Measurements from ENCODE around the gene PHAF1. TPM values are rescaled to one million over a fixed set of nuclear protein-coding genes. Genes with fewer than 3 reads are reported as not detected.

Gene PHAF1
- total and polyA plus RNA-seq, 2 of the 13 experiments (the other 11 are each of a cell fraction or from before 2014, with no cell fraction given): 48.3 to 174 TPM

DNA sequence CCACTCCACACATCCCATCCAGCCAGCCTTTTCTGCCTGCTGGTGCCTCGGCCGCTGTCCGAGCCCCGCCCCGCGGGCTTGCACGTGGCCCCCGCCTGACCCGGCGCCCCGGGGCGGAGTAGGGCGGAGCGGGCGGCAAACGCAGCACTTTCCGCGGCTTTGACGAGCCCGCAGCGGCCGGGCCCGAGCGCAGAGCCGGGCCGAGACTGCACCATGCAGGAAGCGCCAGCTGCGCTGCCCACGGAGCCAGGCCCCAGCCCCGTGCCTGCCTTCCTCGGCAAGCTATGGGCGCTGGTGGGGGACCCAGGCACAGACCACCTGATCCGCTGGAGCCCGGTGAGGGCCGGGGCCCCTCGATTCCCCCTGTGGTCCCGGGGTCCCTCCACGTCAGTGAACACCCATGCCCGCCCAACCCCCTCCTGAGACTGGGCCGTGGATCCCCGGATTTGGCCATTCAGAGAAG, 54.9 kb downstream of the PHAF1 start, which contains the start of gene HSF4 (continued):
- TF ChIP-seq, protein P1, sequence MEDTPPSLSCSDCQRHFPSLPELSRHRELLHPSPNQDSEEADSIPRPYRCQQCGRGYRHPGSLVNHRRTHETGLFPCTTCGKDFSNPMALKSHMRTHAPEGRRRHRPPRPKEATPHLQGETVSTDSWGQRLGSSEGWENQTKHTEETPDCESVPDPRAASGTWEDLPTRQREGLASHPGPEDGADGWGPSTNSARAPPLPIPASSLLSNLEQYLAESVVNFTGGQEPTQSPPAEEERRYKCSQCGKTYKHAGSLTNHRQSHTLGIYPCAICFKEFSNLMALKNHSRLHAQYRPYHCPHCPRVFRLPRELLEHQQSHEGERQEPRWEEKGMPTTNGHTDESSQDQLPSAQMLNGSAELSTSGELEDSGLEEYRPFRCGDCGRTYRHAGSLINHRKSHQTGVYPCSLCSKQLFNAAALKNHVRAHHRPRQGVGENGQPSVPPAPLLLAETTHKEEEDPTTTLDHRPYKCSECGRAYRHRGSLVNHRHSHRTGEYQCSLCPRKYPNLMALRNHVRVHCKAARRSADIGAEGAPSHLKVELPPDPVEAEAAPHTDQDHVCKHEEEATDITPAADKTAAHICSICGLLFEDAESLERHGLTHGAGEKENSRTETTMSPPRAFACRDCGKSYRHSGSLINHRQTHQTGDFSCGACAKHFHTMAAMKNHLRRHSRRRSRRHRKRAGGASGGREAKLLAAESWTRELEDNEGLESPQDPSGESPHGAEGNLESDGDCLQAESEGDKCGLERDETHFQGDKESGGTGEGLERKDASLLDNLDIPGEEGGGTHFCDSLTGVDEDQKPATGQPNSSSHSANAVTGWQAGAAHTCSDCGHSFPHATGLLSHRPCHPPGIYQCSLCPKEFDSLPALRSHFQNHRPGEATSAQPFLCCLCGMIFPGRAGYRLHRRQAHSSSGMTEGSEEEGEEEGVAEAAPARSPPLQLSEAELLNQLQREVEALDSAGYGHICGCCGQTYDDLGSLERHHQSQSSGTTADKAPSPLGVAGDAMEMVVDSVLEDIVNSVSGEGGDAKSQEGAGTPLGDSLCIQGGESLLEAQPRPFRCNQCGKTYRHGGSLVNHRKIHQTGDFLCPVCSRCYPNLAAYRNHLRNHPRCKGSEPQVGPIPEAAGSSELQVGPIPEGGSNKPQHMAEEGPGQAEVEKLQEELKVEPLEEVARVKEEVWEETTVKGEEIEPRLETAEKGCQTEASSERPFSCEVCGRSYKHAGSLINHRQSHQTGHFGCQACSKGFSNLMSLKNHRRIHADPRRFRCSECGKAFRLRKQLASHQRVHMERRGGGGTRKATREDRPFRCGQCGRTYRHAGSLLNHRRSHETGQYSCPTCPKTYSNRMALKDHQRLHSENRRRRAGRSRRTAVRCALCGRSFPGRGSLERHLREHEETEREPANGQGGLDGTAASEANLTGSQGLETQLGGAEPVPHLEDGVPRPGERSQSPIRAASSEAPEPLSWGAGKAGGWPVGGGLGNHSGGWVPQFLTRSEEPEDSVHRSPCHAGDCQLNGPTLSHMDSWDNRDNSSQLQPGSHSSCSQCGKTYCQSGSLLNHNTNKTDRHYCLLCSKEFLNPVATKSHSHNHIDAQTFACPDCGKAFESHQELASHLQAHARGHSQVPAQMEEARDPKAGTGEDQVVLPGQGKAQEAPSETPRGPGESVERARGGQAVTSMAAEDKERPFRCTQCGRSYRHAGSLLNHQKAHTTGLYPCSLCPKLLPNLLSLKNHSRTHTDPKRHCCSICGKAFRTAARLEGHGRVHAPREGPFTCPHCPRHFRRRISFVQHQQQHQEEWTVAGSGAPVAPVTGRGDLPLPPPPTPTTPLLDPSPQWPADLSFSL (CRISPR knock-in tag; IDR thresholded peaks at IDR 0.05): no peak
- no peak for TF ChIP-seq ZNF260 (CRISPR knock-in tag; IDR thresholded peaks at IDR 0.05; ENCODE audit: borderline replicate concordance, low read depth)
- TF ChIP-seq XBP1 (CRISPR knock-in tag; IDR thresholded peaks at IDR 0.05): no peak
- TF ChIP-seq PHF5A (CRISPR knock-in tag; IDR thresholded peaks at IDR 0.05; ENCODE audit: low read depth, unreplicated experiment): peak; percentile 84
- 0 out of 2 replicates have a peak, but pooled peaks have one; percentile 46 for TF ChIP-seq NFKBIZ (CRISPR knock-in tag; IDR thresholded peaks at IDR 0.05)
- TF ChIP-seq, protein P2, sequence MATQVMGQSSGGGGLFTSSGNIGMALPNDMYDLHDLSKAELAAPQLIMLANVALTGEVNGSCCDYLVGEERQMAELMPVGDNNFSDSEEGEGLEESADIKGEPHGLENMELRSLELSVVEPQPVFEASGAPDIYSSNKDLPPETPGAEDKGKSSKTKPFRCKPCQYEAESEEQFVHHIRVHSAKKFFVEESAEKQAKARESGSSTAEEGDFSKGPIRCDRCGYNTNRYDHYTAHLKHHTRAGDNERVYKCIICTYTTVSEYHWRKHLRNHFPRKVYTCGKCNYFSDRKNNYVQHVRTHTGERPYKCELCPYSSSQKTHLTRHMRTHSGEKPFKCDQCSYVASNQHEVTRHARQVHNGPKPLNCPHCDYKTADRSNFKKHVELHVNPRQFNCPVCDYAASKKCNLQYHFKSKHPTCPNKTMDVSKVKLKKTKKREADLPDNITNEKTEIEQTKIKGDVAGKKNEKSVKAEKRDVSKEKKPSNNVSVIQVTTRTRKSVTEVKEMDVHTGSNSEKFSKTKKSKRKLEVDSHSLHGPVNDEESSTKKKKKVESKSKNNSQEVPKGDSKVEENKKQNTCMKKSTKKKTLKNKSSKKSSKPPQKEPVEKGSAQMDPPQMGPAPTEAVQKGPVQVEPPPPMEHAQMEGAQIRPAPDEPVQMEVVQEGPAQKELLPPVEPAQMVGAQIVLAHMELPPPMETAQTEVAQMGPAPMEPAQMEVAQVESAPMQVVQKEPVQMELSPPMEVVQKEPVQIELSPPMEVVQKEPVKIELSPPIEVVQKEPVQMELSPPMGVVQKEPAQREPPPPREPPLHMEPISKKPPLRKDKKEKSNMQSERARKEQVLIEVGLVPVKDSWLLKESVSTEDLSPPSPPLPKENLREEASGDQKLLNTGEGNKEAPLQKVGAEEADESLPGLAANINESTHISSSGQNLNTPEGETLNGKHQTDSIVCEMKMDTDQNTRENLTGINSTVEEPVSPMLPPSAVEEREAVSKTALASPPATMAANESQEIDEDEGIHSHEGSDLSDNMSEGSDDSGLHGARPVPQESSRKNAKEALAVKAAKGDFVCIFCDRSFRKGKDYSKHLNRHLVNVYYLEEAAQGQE (IDR thresholded peaks at IDR 0.05; ENCODE audit: borderline replicate concordance in 1 of 2, low read depth in 1 of 2, low read length in 2 of 2): no peak
- TF ChIP-seq, protein P3, sequence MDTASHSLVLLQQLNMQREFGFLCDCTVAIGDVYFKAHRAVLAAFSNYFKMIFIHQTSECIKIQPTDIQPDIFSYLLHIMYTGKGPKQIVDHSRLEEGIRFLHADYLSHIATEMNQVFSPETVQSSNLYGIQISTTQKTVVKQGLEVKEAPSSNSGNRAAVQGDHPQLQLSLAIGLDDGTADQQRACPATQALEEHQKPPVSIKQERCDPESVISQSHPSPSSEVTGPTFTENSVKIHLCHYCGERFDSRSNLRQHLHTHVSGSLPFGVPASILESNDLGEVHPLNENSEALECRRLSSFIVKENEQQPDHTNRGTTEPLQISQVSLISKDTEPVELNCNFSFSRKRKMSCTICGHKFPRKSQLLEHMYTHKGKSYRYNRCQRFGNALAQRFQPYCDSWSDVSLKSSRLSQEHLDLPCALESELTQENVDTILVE (CRISPR knock-in tag; IDR thresholded peaks at IDR 0.05): no peak; the same call in 1 of the 2 replicates
- TF ChIP-seq, protein P4, sequence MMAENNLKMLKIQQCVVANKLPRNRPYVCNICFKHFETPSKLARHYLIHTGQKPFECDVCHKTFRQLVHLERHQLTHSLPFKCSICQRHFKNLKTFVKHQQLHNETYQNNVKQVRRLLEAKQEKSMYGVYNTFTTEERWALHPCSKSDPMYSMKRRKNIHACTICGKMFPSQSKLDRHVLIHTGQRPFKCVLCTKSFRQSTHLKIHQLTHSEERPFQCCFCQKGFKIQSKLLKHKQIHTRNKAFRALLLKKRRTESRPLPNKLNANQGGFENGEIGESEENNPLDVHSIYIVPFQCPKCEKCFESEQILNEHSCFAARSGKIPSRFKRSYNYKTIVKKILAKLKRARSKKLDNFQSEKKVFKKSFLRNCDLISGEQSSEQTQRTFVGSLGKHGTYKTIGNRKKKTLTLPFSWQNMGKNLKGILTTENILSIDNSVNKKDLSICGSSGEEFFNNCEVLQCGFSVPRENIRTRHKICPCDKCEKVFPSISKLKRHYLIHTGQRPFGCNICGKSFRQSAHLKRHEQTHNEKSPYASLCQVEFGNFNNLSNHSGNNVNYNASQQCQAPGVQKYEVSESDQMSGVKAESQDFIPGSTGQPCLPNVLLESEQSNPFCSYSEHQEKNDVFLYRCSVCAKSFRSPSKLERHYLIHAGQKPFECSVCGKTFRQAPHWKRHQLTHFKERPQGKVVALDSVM (CRISPR knock-in tag; IDR thresholded peaks at IDR 0.05): no peak
- TF ChIP-seq ZNF713 (CRISPR knock-in tag; IDR thresholded peaks at IDR 0.05): peak; percentile 75; the same call in 1 of the 2 replicates
- TF ChIP-seq, protein P5, sequence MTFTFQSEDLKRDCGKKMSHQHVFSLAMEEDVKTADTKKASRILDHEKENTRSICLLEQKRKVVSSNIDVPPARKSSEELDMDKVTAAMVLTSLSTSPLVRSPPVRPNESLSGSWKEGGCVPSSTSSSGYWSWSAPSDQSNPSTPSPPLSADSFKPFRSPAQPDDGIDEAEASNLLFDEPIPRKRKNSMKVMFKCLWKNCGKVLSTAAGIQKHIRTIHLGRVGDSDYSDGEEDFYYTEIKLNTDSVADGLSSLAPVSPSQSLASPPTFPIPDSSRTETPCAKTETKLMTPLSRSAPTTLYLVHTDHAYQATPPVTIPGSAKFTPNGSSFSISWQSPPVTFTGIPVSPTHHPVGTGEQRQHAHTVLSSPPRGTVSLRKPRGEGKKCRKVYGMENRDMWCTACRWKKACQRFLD (CRISPR knock-in tag; IDR thresholded peaks at IDR 0.05; ENCODE audit: borderline replicate concordance): no peak
- TF ChIP-seq KAT8 (CRISPR knock-in tag; IDR thresholded peaks at IDR 0.05): peak; percentile 57; the same call in 1 of the 2 replicates
- TF ChIP-seq ZNF234 (CRISPR knock-in tag; conservative IDR thresholded peaks at IDR 0.05): no peak
- TF ChIP-seq NFIB (CRISPR knock-in tag; IDR thresholded peaks at IDR 0.05; ENCODE audit: borderline replicate concordance): no peak
- peak; percentile 94 for TF ChIP-seq ZNF441 (CRISPR knock-in tag; IDR thresholded peaks at IDR 0.05; ENCODE audit: borderline replicate concordance)

Measured in HepG2 (cell line).